HL-60/S4 treated with phorbol 12-myristate 13-acetate at 8.2 ng/mL for 4 days and 3 days (cell line): ENCODE measurements around the gene KCNMB1.

ENCODE experiments used
- in situ Hi-C: fragments of 300-500 bp; cut with MboI; formaldehyde crosslinking; loops from 2 replicates; pipeline ENCODE4 v1.15.0; 2022; ENCODE audit warnings: low sequenced_read_pairs

Gene KCNMB1, protein sequence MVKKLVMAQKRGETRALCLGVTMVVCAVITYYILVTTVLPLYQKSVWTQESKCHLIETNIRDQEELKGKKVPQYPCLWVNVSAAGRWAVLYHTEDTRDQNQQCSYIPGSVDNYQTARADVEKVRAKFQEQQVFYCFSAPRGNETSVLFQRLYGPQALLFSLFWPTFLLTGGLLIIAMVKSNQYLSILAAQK

DNA sequence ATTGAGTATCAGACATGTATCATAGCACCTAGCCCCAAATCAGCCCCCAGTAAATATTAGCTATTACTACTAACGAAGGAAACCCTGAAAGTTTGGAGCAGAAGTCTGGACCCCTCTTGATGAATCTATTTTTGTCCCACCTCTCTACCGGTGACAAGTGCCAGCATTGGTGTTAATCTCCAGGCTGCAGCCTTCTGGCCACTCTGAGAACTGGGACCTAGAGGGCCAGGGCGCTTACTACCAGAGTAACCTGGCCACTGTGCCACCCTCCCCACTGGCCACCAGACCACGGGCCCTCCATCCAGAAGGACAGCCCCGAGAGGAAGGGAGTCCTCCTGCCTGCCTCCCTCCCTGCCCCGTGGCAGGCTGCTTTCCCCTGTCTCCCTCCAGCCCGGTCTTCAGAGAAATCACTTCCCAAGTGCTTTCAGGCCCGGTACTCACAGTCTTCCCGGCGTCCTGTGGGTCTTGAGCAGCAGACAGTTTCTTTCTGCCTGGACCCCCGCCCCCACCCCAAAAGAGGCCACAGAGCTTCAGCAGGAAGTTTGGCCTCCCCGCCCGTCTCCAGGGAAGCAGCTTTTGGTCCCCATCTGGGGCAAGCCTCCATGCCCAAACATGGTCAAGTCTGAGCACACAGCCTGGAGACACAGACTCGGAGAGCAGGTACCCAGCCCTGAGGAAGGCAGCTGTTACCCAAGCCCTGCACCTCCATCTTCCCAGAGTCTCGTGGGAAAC, at the start of gene KCNMB1:
Gene KCNMB1, minus strand, starts transcription at position 550 of the 732 bp plus-strand sequence. CDS start 3,920 bp downstream, outside the sequence.
- in situ Hi-C loops = no loop called here

DNA sequence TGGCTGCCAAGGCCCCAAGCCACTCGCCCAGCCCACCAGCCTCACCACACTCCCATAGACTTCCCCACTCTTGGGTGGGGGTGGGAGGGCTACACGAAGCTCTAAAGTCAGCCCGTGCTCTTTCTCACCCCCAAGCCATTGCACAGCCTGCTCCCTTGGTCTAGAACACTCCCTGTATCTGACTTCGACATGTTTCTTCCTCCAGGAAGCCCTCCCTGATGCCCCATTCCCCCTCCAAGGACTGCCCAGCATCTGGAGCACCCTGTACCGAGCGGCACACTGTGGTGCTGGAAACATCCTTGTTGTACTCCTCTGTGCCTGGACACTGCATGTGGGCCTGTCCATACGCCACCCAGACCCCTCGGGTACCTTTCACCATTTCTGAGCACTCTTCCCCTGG, 49.4 kb upstream of the KCNMB1 start:
- in situ Hi-C loops = no loop called here

DNA sequence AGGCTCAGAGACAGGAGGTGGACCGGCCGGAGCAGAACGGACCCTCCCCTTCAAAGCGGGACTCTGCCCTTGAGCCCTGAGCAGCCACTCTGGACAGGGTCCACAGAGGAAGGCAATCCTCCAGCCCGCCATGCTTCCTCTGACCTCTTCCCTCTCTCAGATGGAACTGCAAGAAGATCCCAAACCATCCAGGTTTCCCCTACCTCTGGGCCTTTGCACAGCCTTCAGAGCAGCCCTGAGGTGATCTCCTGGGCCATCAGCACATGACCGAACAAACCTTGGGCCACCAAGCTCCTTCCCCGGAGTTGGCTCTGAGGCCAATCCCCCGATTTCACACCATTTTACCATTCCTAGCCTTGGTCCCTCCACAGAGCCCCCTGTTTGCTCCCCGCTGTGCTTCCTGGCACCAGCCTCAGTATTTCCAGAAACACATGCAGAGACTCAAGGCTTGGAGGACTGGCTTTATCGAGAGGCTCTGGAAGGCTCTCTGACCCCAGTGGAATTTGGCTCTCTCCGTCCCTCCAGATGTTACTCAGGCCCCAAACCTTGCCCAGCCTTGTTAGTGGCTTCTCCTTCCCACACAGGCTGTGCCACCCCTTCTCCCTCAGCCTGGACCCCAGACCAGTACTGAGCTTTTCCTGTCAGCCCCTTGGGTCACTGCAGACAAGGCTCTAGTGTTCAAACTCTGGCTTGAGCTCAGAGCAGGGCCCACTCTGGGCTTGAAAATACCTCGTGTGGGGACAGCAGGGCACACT, 48.6 kb upstream of the KCNMB1 start:
- in situ Hi-C loops = no loop called here

DNA sequence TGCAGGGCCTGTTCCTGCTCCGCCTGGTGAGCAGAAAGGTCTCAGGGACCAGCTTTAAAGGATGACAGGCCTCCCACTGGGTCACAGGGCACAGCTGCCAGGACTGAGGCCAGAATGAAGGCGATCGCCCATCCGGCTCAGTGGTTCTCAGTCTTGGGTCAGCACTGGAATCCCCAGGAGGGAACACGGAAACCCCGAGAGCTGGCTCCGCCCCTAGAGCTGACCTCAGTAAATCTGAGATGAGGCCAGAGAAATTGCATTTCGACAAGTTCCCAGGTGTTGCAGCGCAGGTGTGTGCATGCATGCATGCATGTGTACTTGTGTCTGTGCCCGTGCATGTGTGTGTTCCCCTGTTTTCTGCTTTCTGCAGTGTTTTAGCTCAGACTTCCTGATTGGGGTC, 47.2 kb upstream of the KCNMB1 start:
- in situ Hi-C loops = no loop called here

DNA sequence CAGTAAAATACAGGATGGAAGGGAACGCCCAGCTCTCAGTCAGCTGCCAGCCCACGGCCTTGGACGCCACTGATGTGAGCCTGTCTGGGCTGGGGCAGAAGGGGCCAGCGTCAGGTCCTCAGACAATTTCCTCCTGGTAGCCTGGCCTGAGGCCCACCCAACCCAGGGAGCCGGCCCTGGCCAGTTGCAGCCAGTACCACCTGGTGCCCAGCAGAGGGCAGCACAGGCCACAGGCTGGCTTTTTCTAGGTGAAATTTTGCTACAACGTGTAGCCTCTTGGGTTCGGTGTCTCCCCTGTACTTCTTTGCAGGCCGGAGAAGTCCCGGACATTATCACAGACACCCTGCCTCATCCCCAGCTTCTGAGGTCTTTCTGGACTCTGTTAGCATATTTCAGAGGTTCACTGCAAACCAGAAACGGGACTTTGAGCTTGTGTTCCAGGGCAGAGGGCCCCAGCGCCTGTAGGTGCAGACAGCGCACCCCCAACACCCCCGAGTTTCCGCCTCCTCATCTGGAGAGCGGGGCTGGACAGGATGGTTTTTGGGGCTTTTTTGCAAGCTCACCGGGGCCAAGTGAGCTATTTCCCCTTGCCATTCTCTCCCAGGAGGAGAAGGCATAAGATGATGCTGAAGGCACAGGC, 45.9 kb upstream of the KCNMB1 start:
- in situ Hi-C loops = no loop called here

DNA sequence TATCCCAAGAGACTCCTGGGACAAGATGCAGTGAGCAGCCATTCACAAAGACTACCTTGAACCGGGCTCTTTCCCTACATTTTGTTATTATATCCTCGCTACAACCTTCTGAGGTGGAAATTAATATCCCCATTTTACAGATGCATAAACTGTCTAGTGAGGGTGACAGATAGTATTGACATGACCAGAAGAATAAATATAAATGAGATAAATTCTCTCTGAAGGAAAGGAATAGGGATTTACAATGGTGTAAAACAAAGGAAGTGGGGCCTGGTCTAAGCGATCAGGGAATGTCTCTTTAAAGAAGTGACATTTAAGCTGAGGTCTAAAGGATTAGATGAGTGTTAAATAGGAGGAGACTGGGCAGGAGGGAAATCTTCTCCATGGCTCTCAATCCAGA, 43.5 kb upstream of the KCNMB1 start:
- in situ Hi-C loops = no loop called here

DNA sequence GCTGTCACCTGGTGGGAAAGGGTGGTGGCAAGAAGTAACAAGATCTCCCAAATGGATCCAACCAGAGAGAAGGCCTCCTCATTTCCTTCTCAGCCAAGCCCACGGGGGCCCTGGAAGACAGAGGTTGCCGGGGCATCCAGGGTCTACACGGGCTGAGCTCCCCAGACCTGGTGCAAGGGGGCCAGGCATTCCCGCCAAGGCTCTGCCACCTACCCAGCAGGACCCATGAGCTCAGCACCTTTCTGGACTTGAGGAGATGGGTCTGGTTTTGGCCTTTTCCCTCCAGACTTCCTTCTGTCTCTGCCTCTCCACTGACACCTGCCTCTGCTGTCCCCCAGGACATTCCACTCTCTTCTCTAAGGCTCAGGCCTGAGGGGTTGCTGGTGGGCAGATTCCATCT, 42.4 kb upstream of the KCNMB1 start:
- in situ Hi-C loops = no loop called here

DNA sequence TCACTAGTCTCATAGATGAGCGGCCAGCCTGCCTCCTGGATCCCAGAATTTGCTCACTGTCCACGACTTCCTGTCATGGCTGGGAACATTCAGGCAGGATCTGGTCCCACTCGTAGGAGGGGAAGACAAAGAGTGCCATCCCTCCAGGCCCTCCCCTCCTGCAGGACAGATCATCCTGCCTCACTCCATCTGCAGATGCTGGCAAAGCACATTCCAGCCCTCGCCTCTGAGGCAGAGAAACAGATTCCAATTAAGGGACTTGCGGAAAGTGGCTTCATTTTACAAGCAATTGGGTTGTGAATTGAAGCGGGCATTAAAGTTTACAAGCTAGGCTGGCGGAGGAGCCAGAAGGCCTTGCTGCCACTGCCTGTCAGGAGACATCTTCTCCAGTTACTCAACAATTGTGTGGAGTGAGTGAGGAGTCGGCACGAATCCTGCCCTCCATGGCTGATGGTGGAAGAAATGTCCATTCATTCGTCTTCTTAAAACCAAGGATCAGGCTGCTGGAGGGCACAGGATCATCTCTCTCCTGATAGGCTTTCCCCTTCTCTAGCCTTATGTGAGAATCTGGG, 41.8 kb upstream of the KCNMB1 start:
- in situ Hi-C loops = no loop called here

DNA sequence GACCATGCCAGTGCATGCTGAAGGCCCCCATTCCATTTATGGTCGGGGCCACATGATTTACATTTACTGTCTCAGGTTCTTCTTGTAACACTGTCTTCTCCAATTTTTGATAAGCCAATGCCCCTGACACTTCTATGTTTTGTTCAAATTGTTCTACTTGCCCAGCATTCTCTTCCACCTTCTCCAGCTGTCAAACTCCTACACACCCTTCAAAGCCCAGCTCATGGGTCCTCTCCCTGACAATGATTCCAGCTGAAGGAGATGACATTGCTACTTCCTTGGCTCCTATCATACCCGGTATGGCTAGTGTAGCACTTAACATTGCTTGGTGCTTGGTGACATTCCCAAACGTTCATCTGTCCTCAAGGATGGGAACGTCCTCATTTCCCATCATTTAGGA, 41.1 kb upstream of the KCNMB1 start:
- in situ Hi-C loops = no loop called here

DNA sequence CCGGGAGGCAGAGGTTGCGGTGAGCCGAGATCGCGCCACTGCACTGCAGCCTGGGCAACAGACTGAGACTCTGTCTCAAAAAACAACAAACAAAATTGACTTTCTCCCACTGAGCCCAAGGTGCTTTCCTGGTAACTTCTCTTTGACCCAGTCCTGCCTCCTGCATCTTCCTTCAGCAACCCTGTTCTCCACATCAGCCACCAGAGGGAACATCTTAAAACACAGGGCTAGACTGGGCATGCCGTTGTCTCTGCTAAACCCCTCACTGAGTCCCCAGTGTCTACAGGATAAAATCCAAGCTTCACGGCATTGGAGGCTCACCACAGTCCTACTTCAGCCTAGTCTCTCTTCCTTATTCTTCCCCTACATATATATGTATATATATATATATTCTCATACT, 39.8 kb upstream of the KCNMB1 start:
- in situ Hi-C loops = no loop called here

DNA sequence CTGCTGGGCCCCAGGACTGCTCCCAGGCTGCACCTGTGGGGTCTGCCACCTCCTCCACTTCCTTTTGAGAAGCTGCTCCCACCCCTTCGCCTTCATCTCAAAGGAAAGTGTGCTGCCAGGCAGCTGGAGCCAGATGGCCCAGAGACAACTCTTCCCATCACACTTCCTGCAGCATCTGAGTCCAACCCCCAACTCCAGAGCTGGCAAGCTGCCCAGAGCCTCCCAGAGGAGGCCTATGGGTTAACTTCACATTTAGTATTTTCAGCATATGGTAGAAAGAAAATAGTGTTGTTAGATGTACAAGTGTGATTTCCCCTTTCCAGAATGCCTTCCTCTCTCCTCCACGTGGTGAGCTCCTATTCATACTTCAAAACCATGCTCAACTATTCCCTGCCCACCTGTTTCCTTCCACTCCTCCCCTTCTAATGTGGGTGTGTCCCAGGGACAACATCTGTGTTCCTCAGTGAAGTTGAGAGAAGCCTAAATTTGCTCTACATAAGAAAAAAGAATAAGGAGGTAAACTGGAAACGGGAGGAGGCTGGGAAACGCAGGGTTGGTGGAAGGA, 38.6 kb upstream of the KCNMB1 start:
- in situ Hi-C loops = no loop called here

DNA sequence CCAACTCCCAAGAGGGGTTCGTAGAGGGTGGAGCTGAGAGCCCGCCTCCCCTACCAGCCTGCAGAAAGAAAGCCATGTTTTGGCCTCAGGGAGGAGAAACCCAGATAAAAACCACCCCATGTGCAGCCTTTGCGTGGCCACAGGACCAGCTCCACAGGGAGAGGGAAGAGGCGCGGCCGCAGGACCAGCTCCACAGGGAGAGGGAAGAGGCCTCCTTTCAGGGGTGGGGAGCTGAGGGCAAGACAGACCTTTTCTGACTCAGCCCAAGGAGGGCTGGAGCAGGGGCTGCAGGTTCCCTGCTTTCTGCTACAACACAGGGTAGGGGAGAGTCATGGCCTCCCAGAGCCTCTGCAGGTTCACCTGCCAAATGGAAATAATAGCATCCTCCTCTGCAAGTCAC, 37.6 kb upstream of the KCNMB1 start:
- in situ Hi-C loops = no loop called here

DNA sequence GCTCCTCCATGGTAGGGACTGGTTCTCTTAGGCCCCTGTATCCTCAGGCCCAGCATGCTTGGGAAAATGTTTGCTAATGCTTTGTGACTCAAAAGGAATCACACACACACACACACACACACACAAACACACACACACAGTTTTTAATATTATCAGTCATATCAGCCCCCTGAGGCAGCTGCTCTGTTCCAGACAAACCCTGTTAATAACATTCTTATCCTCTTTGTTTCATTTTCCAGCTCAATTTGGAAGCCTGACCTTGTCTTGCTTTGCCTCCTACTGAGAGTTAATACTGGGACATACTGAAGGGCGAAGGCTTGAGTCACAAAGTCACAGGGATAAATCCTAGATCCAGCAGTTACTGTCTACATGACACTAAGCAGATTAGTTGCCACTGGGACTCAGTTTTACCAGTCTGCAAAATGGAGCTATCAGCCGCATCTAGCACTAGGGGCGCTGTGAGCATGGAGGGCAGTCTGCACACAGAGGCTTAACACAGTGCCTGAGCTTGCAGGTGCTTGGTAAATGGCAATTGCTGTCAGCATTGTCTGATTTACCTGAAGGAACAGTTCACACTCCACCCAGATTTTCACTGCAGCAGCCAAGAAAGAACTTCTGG, 37.1 kb upstream of the KCNMB1 start:
- in situ Hi-C loops = no loop called here

DNA sequence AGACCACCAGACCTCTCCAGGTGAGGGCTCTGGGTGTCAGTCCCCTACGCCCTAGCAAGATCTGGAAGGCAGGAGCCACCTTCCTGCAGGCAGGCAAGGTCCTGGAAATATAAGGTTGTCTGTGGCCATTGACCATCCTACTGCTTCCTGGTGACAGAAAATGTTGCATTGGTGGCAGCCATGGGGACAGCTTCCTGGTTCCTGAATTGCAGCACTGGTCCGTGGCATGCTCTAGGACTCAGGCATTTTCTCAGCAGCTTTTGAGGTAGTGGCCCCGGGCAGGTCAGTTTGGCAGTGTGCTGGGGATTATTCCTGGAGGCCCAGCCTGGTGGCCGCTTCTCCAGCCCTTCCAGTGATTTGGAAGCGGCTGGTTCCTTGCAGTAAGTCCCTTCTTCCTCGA, 36.6 kb upstream of the KCNMB1 start:
- in situ Hi-C loops = no loop called here

DNA sequence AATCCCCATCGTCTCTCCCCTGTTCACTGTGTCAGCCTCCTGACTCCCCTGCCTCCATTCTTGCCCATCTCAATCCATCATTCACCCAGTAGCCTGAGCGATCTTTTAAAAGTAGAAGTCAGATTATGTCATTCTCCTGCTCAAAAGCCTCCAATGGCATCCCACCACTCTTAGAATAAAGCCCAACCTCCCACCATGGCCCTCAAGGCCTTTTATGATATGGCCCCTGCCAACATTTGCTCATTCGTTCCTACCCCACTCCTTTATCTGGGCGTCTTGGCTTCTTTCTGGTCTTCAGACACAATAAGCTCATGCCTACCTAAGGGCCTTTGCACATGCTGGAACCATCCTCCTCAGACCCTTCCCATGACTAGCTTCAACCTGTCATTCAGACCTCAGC, 35.5 kb upstream of the KCNMB1 start:
- in situ Hi-C loops = no loop called here

DNA sequence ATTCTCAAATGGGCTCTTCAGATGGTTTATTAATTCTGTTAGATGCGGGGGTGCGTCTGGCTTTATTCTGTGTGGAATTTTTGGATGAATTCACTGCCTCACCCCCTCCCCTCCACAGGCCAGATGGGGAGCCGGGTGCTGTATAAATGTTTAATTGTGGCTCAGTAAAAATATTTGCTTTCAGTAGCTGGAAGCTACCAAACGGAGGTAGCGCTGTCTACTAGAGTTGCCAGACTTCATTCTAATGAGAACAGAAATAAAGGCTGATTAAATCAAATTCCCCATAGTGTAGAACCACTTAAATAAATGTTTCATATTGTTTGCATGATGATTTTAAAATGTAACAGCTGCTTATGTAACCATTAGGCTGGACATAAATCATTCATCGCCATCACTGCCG, 34.5 kb upstream of the KCNMB1 start:
- in situ Hi-C loops = no loop called here

DNA sequence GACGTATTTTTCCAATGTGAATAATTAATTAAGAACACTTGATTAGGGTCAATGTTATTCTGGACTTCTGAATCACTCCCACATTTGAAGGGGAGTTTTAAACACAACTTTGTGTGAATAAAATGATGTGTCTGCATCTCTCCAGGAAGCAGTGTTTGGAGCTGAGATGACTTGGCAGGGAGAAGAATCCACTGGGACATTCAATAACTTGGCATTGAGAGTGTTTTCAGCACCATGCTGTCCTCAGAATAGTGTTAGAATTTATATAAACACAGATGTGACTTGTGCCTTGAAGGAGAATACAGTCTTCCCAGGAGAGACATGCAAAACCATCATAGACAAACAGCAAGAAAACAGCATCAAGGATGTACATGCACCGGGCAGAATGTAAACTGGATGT, 32.7 kb upstream of the KCNMB1 start:
- in situ Hi-C loops = no loop called here

DNA sequence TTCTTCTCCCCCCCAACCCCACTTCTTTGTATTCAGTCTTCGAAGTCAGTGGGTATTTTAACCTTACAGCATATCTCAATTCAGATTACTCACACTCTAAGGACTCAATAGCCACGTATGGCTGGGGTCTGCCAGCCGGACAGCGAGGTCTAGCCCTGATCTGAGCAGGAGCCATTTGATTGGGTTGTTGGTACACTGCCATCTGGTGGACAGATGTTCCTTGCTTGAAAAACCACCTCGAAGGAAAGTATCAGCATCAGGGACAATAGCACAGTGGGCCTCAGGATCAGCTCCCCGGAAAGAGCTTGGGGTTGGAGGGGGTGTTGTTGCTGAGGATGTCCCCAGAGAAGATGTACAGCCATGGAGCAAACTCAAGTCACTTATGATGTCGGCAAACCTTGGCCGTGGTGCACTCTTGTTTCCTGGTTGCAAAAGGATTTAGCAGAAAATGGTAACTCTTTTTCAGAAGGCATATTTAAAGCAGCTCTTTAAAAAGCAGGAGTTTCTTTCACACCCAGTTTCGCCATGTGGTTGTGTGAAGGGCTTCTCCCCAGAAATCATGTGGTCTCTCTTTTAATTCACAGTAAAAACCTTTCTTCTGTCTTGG, 31.7 kb upstream of the KCNMB1 start:
- in situ Hi-C loops = no loop called here

DNA sequence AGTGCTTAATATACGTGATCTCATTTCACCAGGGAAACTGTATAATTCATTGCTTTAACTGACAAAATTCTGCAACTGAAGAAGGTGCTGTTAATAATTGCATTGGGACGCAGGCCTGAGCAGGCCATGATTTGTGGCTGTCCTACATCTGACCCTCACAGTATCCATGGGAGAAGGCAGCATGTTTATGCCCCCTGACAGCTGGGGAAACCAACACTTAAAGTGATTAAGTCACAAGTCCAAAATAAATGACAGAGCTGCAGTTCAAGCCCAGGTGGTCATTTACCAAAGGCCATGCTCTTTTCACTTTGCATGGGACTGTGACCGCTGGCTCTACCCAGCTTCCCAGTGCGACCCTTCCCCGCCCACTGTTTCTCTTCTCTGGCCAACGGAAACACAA, 30.5 kb upstream of the KCNMB1 start:
- in situ Hi-C loops = no loop called here

DNA sequence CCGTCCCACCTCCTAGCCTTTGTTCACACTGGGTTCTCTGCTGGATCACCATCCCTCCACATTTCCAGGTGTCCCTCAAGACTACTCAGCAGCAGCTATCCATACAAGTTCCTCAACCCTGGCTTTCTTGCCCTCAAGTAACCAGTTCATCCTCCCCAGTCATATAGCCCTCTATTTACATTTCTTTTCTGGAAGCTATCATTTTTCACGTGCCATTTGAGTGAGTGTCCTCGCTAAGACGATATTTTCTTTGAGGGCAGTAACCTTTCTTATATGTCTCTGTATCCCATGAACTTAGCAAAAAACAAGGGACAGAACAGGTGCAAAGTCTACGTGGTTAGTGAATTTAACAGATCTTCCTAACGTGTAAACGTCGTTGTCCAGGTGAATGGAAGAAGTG, 29.6 kb upstream of the KCNMB1 start:
- in situ Hi-C loops = no loop called here
